ENCODE data around the gene MTMR6. TPM values are rescaled to one million over a fixed set of nuclear protein-coding genes. Genes with fewer than 3 reads are reported as not detected.

The MTMR6 gene
- total RNA-seq, 2 donors from 2014 or later, result 11.2 to 13.2 TPM

DNA sequence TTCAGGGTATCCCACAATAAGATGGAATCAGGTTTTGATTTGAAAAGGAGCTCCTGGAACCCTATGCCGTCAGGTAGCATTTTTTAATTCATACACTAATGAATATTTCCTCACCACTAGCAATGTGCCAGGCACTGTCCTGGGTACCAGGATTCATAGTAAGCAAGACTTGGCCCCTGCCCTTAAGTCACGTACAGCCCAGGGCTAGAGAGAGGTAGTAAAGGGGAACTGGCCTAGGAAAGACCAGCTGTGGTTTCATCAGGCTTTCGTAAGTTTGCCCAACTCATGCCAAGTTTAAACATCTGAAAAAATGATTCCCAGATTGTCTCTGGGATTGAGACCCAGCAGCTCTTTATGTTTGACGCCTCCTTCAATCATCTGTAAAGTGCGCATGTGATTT lies 69.3 kb downstream of the MTMR6 start:
- intact Hi-C loops (cut with DNase I), result no loop called here
- H3K36me3 ChIP-seq (replicated peaks in 1 of 2; ENCODE audit: insufficient read depth in 1 of 2, low read depth in 2 of 2), result no peaks in the 10 kb centered on the region
- H3K4me1 ChIP-seq, result no peaks in the 10 kb centered on the region
- 49 to 65% methylated on average over 5 of the region's 5 CpGs for WGBS, 2 donors
- no peaks in the 10 kb centered on the region for H3K9me3 ChIP-seq
- no peak for ATAC-seq
- no peak overlapping the region for H3K27ac ChIP-seq
- TF ChIP-seq POLR2A (IDR thresholded peaks at IDR 0.05), result no peak
- TF ChIP-seq, protein P1, sequence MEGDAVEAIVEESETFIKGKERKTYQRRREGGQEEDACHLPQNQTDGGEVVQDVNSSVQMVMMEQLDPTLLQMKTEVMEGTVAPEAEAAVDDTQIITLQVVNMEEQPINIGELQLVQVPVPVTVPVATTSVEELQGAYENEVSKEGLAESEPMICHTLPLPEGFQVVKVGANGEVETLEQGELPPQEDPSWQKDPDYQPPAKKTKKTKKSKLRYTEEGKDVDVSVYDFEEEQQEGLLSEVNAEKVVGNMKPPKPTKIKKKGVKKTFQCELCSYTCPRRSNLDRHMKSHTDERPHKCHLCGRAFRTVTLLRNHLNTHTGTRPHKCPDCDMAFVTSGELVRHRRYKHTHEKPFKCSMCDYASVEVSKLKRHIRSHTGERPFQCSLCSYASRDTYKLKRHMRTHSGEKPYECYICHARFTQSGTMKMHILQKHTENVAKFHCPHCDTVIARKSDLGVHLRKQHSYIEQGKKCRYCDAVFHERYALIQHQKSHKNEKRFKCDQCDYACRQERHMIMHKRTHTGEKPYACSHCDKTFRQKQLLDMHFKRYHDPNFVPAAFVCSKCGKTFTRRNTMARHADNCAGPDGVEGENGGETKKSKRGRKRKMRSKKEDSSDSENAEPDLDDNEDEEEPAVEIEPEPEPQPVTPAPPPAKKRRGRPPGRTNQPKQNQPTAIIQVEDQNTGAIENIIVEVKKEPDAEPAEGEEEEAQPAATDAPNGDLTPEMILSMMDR (IDR thresholded peaks at IDR 0.05), result no peak
- H3K4me3 ChIP-seq, result no peak overlapping the region
- DNase-seq, result no peak
- H3K27me3 ChIP-seq, result no peaks in the 10 kb centered on the region

DNA sequence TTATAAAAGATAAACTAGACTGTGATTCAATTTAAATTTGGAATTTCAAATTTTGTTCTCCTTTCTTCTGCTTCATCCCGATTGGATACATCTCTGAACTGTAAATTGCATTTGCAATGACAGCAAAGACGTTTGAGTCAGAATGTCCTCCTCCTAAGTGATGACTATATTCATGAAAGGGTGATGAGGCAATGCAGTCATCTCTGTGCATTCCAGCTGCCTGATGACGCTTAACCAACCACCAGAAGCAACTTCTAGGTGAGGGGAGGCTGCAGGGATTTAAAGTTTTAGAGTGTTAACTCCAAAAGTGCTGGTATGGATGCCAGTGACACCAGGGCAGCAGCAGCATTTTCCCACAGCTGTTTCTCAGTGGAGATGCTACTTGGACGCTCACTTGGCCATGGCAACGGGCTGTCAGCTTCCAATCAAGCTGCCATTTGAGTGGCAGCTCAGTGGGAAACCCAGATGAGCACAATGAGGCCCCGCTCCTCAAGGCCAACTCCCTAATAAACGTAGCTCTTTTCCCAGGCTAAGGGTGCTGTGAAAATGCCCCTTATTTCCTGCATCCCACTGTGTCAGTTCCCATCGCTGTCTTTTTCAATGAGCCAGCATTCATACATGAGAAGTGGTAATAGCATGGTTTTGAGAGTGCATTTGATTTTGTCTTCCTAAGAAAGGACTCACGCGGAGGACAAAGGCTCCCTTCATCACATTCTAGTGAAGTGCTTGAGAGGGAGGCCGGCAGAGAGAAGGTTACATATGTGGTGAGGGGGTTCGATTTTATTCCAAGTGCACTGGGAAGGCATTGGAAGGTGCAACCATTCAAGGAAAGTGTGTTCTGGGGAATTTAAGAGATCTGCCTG lies 70.0 kb downstream of the MTMR6 start:
- WGBS, 2 donors, result 43 to 47% methylated on average over 11 to 12 of the region's 12 CpGs
- ATAC-seq, result no peak

DNA sequence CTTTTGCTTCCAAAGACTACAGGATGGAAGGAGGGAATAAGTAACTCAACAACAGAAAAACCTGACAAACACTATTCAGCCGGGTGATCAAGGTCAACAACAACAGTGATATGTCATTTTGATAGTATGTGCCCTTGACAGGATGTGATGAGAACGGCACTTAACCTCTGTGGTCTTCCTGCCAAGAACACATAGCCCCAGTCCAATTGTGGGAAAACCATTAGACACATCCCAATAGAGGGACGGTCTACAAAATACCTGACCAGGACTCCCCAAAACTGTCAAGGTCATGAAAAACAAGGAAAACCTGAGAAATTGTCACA lies 72.1 kb downstream of the MTMR6 start:
- TF ChIP-seq, protein P1 (IDR thresholded peaks at IDR 0.05), result no peak
- no peak for TF ChIP-seq POLR2A (IDR thresholded peaks at IDR 0.05)
- Histone ChIP-seq H3K27me3 (no peaks in the 10 kb centered on the region), H3K9me3 (no peaks in the 10 kb centered on the region), H3K36me3 (replicated peaks in 1 of 2; ENCODE audit: insufficient read depth in 1 of 2, low read depth in 2 of 2) (no peaks in the 10 kb centered on the region), H3K4me3 (no peak overlapping the region), H3K27ac (no peak overlapping the region), H3K4me1 (no peaks in the 10 kb centered on the region)
- 37 to 44% methylated on average over 3 of the region's 3 CpGs for WGBS, 2 donors
- DNase-seq, result no peak
- ATAC-seq, result no peak
- intact Hi-C loops (cut with DNase I), result no loop called here

More for the DNA sequence above, 70.0 kb downstream of the MTMR6 start:
- no peaks in the 10 kb centered on the region for H3K27me3 ChIP-seq
- H3K27ac ChIP-seq, result no peak overlapping the region
- H3K36me3 ChIP-seq (replicated peaks in 1 of 2; ENCODE audit: insufficient read depth in 1 of 2, low read depth in 2 of 2), result no peaks in the 10 kb centered on the region
- no peaks in the 10 kb centered on the region for H3K9me3 ChIP-seq
- intact Hi-C loops (cut with DNase I), result no loop called here
- DNase-seq, result no peak
- H3K4me3 ChIP-seq, result no peak overlapping the region
- TF ChIP-seq, protein P1 (IDR thresholded peaks at IDR 0.05), result no peak
- TF ChIP-seq POLR2A (IDR thresholded peaks at IDR 0.05), result no peak
- no peaks in the 10 kb centered on the region for H3K4me1 ChIP-seq

DNA sequence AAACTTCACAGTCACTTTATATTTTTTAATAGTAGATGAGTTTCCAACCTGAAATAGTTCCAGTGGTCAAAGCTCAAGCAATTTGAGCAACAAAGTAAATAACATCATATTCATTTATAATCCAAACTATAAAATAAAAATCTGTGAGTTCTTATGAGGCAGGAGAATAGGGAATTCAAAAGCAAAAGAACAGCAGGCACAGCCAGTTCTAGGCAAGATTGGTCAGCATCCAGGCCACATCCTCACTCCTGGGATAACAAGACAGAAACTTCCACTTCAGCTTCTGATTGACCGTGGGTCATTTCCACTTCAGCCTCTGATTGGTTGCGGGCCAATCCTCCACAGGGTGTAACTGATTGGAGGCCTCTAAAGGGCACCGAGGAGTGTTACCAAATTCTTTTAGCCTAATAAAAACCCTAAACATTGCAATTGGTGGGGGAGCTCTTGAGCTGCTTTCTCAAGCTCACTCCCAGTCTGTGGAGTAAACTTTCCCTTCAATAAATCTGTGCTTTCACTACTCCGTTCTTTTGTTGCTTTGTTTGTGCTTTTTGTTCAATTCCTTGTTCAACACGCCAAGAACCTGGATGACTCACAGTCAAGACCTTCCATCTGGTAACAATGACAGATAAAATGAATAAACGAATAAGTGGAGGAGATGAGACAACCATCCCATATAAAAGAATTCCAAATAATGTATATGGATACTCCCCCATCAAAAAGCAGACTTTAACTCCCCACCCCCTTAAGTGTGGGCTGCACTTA lies 72.6 kb downstream of the MTMR6 start:
- Histone ChIP-seq H3K27me3 (no peaks in the 10 kb centered on the region), H3K36me3 (replicated peaks in 1 of 2; ENCODE audit: insufficient read depth in 1 of 2, low read depth in 2 of 2) (no peaks in the 10 kb centered on the region), H3K9me3 (no peaks in the 10 kb centered on the region), H3K4me1 (no peaks in the 10 kb centered on the region), H3K27ac (no peak overlapping the region), H3K4me3 (no peak overlapping the region)
- no peak for TF ChIP-seq POLR2A (IDR thresholded peaks at IDR 0.05)
- TF ChIP-seq, protein P1 (IDR thresholded peaks at IDR 0.05), result no peak
- no peak for ATAC-seq
- 52 to 68% methylated on average over 6 of the region's 6 CpGs for WGBS, 2 donors
- intact Hi-C loops (cut with DNase I), result no loop called here
- peak in 1 of 4 donors; percentile 3 for DNase-seq

Measured in body of pancreas (tissue), 4 donors.